Neuronal stem cell (in vitro differentiated cells): ENCODE results near the gene PSME3IP1.

Experiments
- DNase-seq: peaks from one replicate; pipeline ENCODE4 v3.0.0-alpha.2; 2013; ENCODE audit warnings: low spot score
- H2AFZ ChIP-seq: one replicate; pipeline ENCODE4 v1.6.1; 2013; ENCODE audit warnings: mild to moderate bottlenecking, low read length, inconsistent platforms
- H2AK5ac ChIP-seq: 2 replicates; pipeline ENCODE4 v1.6.1; 2013; ENCODE audit warnings: low read depth, mild to moderate bottlenecking, inconsistent platforms, low read length, moderate library complexity, mixed read lengths
- H2BK120ac ChIP-seq: 2 replicates; pipeline ENCODE4 v1.6.1; 2013; ENCODE audit warnings: low read depth, mild to moderate bottlenecking, inconsistent platforms, low read length, moderate library complexity, mixed read lengths
- H2BK12ac ChIP-seq: one replicate; pipeline ENCODE4 v1.6.1; 2013; ENCODE audit warnings: low read length, inconsistent platforms
- H2BK15ac ChIP-seq: 2 replicates; pipeline ENCODE4 v1.6.1; 2013; ENCODE audit warnings: mild to moderate bottlenecking, low read length, inconsistent platforms, mixed read lengths
- H2BK5ac ChIP-seq: one replicate; pipeline ENCODE4 v1.6.1; 2013; ENCODE audit warnings: inconsistent platforms, mild to moderate bottlenecking, low read length, moderate library complexity
- H3K14ac ChIP-seq: one replicate; pipeline ENCODE4 v1.6.1; 2013; ENCODE audit warnings: low read length, inconsistent platforms
- H3K18ac ChIP-seq: 2 replicates; pipeline ENCODE4 v1.6.1; 2013; ENCODE audit warnings: low read length, inconsistent platforms
- H3K23ac ChIP-seq: 2 replicates; pipeline ENCODE4 v1.6.1; 2013; ENCODE audit warnings: low read depth, mild to moderate bottlenecking, mixed read lengths, low read length, inconsistent platforms; ENCODE audit not compliant: poor library complexity
- H3K27ac ChIP-seq: replicated peaks from 3 replicates; pipeline ENCODE4 v1.5.1; 2013; ENCODE audit warnings: low read length, inconsistent platforms
- H3K27me3 ChIP-seq, 3 experiments: 2 replicates each; pipeline ENCODE4 v1.6.1; 2013; ENCODE audit warnings: low read length in 3 of 3, mild to moderate bottlenecking in 2 of 3, inconsistent platforms in 1 of 3, low read depth in 1 of 3, mixed read lengths in 1 of 3, moderate library complexity in 1 of 3; ENCODE audit not compliant: control insufficient read depth in 3 of 3, insufficient read depth in 3 of 3
- H3K36me3 ChIP-seq, 2 donors: replicated peaks in 1 of 2; 2 replicates each; pipeline ENCODE4 v1.6.1; 2013; ENCODE audit warnings: low read length in 2 of 2; ENCODE audit not compliant: control insufficient read depth in 2 of 2, insufficient read depth in 2 of 2
- H3K4ac ChIP-seq: 2 replicates; pipeline ENCODE4 v1.6.1; 2013; ENCODE audit warnings: inconsistent platforms, mild to moderate bottlenecking, low read length, moderate library complexity
- H3K4me1 ChIP-seq, 2 donors: 1 replicate in 1 of 2; 2 replicates in 1 of 2; pipeline ENCODE4 v1.6.1; 2013; ENCODE audit warnings: low read length in 2 of 2, low read depth in 1 of 2; ENCODE audit not compliant: control insufficient read depth in 2 of 2, insufficient read depth in 1 of 2
- H3K4me2 ChIP-seq: one replicate; pipeline ENCODE4 v1.6.1; 2013; ENCODE audit warnings: mild to moderate bottlenecking, low read length, inconsistent platforms; ENCODE audit not compliant: insufficient read depth, poor library complexity, severe bottlenecking
- H3K4me3 ChIP-seq, 2 donors: 2 replicates each; pipeline ENCODE4 v1.5.1; 2013; ENCODE audit warnings: low read length in 2 of 2, mild to moderate bottlenecking in 2 of 2, inconsistent platforms in 1 of 2, moderate library complexity in 1 of 2
- H3K79me1 ChIP-seq: one replicate; pipeline ENCODE4 v1.6.1; 2013; ENCODE audit warnings: low read depth, mild to moderate bottlenecking, inconsistent platforms, low read length, moderate library complexity
- H3K9ac ChIP-seq: one replicate; pipeline ENCODE4 v1.6.1; 2013; ENCODE audit warnings: mild to moderate bottlenecking, low read depth, low read length, inconsistent platforms; ENCODE audit not compliant: poor library complexity
- H3K9me3 ChIP-seq, 2 donors: replicated peaks in 1 of 2; 2 replicates each; pipeline versions ENCODE3 to v1.6.1; 2013; ENCODE audit warnings: low read length in 2 of 2, mild to moderate bottlenecking in 2 of 2, inconsistent platforms in 1 of 2, low read depth in 1 of 2, mixed read lengths in 1 of 2, moderate library complexity in 1 of 2; ENCODE audit not compliant: control insufficient read depth in 2 of 2, insufficient read depth in 1 of 2
- H4K8ac ChIP-seq: one replicate; pipeline ENCODE4 v1.6.1; 2013; ENCODE audit warnings: low read depth, mild to moderate bottlenecking, inconsistent platforms, low read length, moderate library complexity
- H4K91ac ChIP-seq: one replicate; pipeline ENCODE4 v1.6.1; 2013; ENCODE audit warnings: low read length, low read depth, mild to moderate bottlenecking, inconsistent platforms; ENCODE audit not compliant: poor library complexity
- WGBS, 2 donors: extraction: QIAGEN DNeasy Blood & Tissue Kit; methylation state at CpG; one replicate each; pipeline ENCODE4 v1.1.7; 2013; ENCODE audit warnings: missing lambda C conversion rate in 2 of 2, mixed read lengths in 1 of 2; ENCODE audit not compliant: insufficient read length in 2 of 2, insufficient replicate concordance in 1 of 2; ENCODE audit errors: extremely low coverage in 2 of 2; 5-methylcytosine and 5-hydroxymethylcytosine counted together

Gene PSME3IP1

GRCh38 chr16:57146040-57146647 lies 39.7 kb downstream of the PSME3IP1 start:
- WGBS, 2 donors, result no CpG with 5 or more reads among the region's 24 CpGs
- Histone ChIP-seq H3K4me2 (no peak overlapping the region), H3K23ac (no peak overlapping the region), H3K27me3 (no peaks in the 10 kb centered on the region), H2BK5ac (no peak overlapping the region), H3K27ac (no peak overlapping the region), H3K79me1 (no peaks in the 10 kb centered on the region), H3K4ac (no peak overlapping the region), H2AFZ (no peak overlapping the region), H3K14ac (no peak overlapping the region), H4K8ac (no peak overlapping the region), H3K4me3 (no peak overlapping the region), H2BK15ac (no peak overlapping the region), H3K9ac (no peak overlapping the region), H3K4me1 (peaks cover 23 to 52% of the 10 kb centered on the region in 2 donors), H2BK120ac (no peak overlapping the region), H3K18ac (peak overlapping the region; percentile 29), H3K9me3 (no peaks in the 10 kb centered on the region), H2AK5ac (peak overlapping the region; percentile 34), H3K36me3 (peaks cover 2 to 49% of the 10 kb centered on the region in 2 donors), H4K91ac (no peak overlapping the region), H2BK12ac (no peak overlapping the region)
- DNase-seq, result no peak

- no peak overlapping the region for H3K27ac ChIP-seq
- H2BK5ac ChIP-seq, result no peak overlapping the region
Measured at GRCh38 chr16:57145046-57146021, 40.5 kb downstream of the PSME3IP1 start.

GRCh38 chr16:57144027-57144426 lies 41.8 kb downstream of the PSME3IP1 start:
- Histone ChIP-seq H2AFZ (no peak overlapping the region), H3K27me3 (no peaks in the 10 kb centered on the region), H3K4me2 (no peak overlapping the region), H3K27ac (no peak overlapping the region), H3K4me1 (peaks cover 23 to 52% of the 10 kb centered on the region in 2 donors), H4K91ac (no peak overlapping the region), H3K4ac (no peak overlapping the region), H3K4me3 (no peak overlapping the region), H3K23ac (no peak overlapping the region), H3K79me1 (no peaks in the 10 kb centered on the region), H3K18ac (no peak overlapping the region), H3K9ac (no peak overlapping the region), H2BK120ac (no peak overlapping the region), H3K14ac (no peak overlapping the region), H2BK5ac (no peak overlapping the region), H4K8ac (no peak overlapping the region), H2BK12ac (no peak overlapping the region), H3K36me3 (peaks cover 0 to 32% of the 10 kb centered on the region in 2 donors), H2BK15ac (no peak overlapping the region), H2AK5ac (no peak overlapping the region), H3K9me3 (no peaks in the 10 kb centered on the region)
- no peak for DNase-seq
- no CpG with 5 or more reads among the region's 2 CpGs for WGBS, 2 donors

More at GRCh38 chr16:57145046-57146021, 40.5 kb downstream of the PSME3IP1 start:
- Histone ChIP-seq H3K4ac (no peak overlapping the region), H3K4me2 (no peak overlapping the region), H2BK120ac (no peak overlapping the region), H3K23ac (no peak overlapping the region), H2BK12ac (no peak overlapping the region), H3K36me3 (peaks cover 2 to 41% of the 10 kb centered on the region in 2 donors), H2AK5ac (peak overlapping the region; percentile 2), H3K9me3 (no peaks in the 10 kb centered on the region), H3K9ac (no peak overlapping the region), H3K4me1 (peaks cover 23 to 52% of the 10 kb centered on the region in 2 donors), H2AFZ (no peak overlapping the region), H2BK15ac (no peak overlapping the region), H4K91ac (no peak overlapping the region), H3K18ac (peak overlapping the region; percentile 76), H3K4me3 (no peak overlapping the region), H4K8ac (no peak overlapping the region), H3K14ac (no peak overlapping the region), H3K27me3 (no peaks in the 10 kb centered on the region), H3K79me1 (no peaks in the 10 kb centered on the region)
- DNase-seq, result no peak
- WGBS, 2 donors, result no CpG with 5 or more reads among the region's 14 CpGs
